ENCODE results near the gene FOXF2. TPM values are rescaled to one million over a fixed set of nuclear protein-coding genes. Genes with fewer than 3 reads are reported as not detected.

FOXF2 gene
- total and polyA plus RNA-seq, 7 donors = 3.5 to 37.8 (median 18.2) TPM

GRCh38 chr6:1363298-1363697 lies 26.1 kb upstream of the FOXF2 start:
- WGBS, 2 donors = 83 to 84% methylated on average over 4 of the region's 4 CpGs
- DNase-seq = no peak
- intact Hi-C loops (cut with DNase I) = no loop called here

GRCh38 chr6:1363729-1364572 lies 25.4 kb upstream of the FOXF2 start:
- no peaks in the 10 kb centered on the region for H3K9me3 ChIP-seq

More at GRCh38 chr6:1363298-1363697, 26.1 kb upstream of the FOXF2 start:
- H3K27me3 ChIP-seq = no peaks in the 10 kb centered on the region
- H3K27ac ChIP-seq = peak overlapping the region in 2 of 4 donors; percentile 40 to 79
- TF ChIP-seq POLR2A (IDR thresholded peaks at IDR 0.05) = no peak
- no peak for TF ChIP-seq CTCF (IDR thresholded peaks at IDR 0.05)
- TF ChIP-seq POLR2AphosphoS5 (IDR thresholded peaks at IDR 0.05) = no peak
- no peak for TF ChIP-seq EP300 (IDR thresholded peaks at IDR 0.05)
- H3K9me3 ChIP-seq = no peaks in the 10 kb centered on the region
- no peak overlapping the region for H3K4me3 ChIP-seq
- H3K36me3 ChIP-seq = no peaks in the 10 kb centered on the region
- H3K4me1 ChIP-seq = peaks cover 0 to 14% (median 12%) of the 10 kb centered on the region in 4 donors

GRCh38 chr6:1364791-1365190 lies 24.6 kb upstream of the FOXF2 start:
- intact Hi-C loops (cut with DNase I) = no loop called here
- 62 to 63% methylated on average over 2 of the region's 2 CpGs for WGBS, 2 donors

More at GRCh38 chr6:1363729-1364572, 25.4 kb upstream of the FOXF2 start:
- H3K27ac ChIP-seq = peak overlapping the region; percentile 40 to 79 (median 46)
- no peaks in the 10 kb centered on the region for H3K27me3 ChIP-seq
- DNase-seq = peak; percentile 72
- intact Hi-C loops (cut with DNase I) = no loop called here
- H3K4me3 ChIP-seq = no peak overlapping the region
- TF ChIP-seq CTCF (IDR thresholded peaks at IDR 0.05) (no peak), POLR2AphosphoS5 (IDR thresholded peaks at IDR 0.05) (peak in 3 of 4 donors; percentile 15 to 30 (median 29))
- H3K4me1 ChIP-seq = peaks cover 0 to 14% (median 12%) of the 10 kb centered on the region in 4 donors
- WGBS, 2 donors = 45 to 49% methylated on average over 16 of the region's 16 CpGs
- H3K36me3 ChIP-seq = no peaks in the 10 kb centered on the region

GRCh38 chr6:1365686-1366085 lies 23.7 kb upstream of the FOXF2 start:
- H3K36me3 ChIP-seq = no peaks in the 10 kb centered on the region
- 71 to 81% methylated on average over 6 of the region's 6 CpGs for WGBS, 2 donors
- no peak for TF ChIP-seq POLR2AphosphoS5 (IDR thresholded peaks at IDR 0.05)
- no peak for TF ChIP-seq POLR2A (IDR thresholded peaks at IDR 0.05)
- no peak for TF ChIP-seq CTCF (IDR thresholded peaks at IDR 0.05)
- no peak for TF ChIP-seq EP300 (IDR thresholded peaks at IDR 0.05)
- H3K27ac ChIP-seq = peak overlapping the region in 1 of 4 donors; percentile 79
- peaks cover 0 to 6% (median 0%) of the 10 kb centered on the region in 4 donors for H3K9me3 ChIP-seq
- H3K4me1 ChIP-seq = peaks cover 0 to 14% (median 12%) of the 10 kb centered on the region in 4 donors
- H3K27me3 ChIP-seq = no peaks in the 10 kb centered on the region
- H3K4me3 ChIP-seq = no peak overlapping the region
- intact Hi-C loops (cut with DNase I) = no loop called here
- no peak for DNase-seq

More at GRCh38 chr6:1364791-1365190, 24.6 kb upstream of the FOXF2 start:
- peaks cover 0 to 14% (median 12%) of the 10 kb centered on the region in 4 donors for H3K4me1 ChIP-seq
- no peak overlapping the region for H3K4me3 ChIP-seq
- H3K27me3 ChIP-seq = no peaks in the 10 kb centered on the region
- H3K27ac ChIP-seq = peak overlapping the region; percentile 40 to 79 (median 46)
- peaks cover 0 to 6% (median 0%) of the 10 kb centered on the region in 4 donors for H3K9me3 ChIP-seq
- no peak for DNase-seq
- no peak for TF ChIP-seq POLR2A (IDR thresholded peaks at IDR 0.05)
- no peak for TF ChIP-seq POLR2AphosphoS5 (IDR thresholded peaks at IDR 0.05)
- TF ChIP-seq CTCF (IDR thresholded peaks at IDR 0.05) = no peak
- no peak for TF ChIP-seq EP300 (IDR thresholded peaks at IDR 0.05)
- H3K36me3 ChIP-seq = no peaks in the 10 kb centered on the region
